Embryonic facial prominence (tissue), 1 donor: ENCODE measurements around the gene WBP1L.
"Not testable (repeated sequence)": the region's sequence is repeated elsewhere in the genome, so short reads cannot be mapped to it uniquely, and the experiment has no call there.

ENCODE experiments used
- DNase-seq: peaks from one replicate; pipeline ENCODE4 v3.0.0-alpha.2; 2016; ENCODE audit errors: extremely low spot score

Gene WBP1L

DNA sequence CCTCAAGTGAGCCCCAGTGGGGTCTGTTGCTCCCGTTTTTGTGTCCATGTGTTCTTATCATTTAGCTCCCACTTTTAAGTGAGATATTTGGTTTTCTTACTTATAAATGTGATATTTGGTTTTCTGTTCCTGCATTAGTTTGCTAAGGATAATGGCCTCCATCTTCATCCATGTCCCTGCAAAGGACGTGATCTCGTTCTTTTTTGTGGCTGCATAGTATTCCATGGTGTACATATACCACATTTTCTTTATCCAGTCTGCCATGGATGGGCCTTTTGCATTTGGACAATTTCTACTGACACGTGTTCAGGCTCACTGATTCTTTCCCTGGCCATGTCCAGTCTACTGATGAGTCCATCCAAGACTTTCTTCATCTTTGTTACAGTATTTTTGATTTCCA lies 19.8 kb upstream of the WBP1L start:
- DNase-seq = no peak

DNA sequence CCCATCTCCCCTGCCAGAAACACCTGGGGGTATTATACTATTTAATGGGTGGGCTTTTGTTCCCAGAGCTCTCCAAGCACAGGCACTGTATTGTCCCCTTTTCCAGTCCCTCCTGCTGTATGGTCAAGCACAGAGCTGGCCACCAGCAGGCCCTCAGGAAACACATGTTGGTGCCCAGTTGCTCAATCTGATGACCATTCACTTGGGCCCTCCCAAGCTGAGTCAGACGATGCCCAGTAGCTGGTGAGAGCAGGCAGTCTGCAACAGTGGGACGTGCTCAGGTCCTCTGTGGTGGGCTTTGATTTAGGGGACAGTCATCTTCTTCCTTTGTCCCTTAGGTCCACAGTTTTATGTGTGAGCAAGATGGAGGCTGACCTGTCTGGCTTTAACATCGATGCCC lies 17.5 kb upstream of the WBP1L start:
- no peak for DNase-seq

DNA sequence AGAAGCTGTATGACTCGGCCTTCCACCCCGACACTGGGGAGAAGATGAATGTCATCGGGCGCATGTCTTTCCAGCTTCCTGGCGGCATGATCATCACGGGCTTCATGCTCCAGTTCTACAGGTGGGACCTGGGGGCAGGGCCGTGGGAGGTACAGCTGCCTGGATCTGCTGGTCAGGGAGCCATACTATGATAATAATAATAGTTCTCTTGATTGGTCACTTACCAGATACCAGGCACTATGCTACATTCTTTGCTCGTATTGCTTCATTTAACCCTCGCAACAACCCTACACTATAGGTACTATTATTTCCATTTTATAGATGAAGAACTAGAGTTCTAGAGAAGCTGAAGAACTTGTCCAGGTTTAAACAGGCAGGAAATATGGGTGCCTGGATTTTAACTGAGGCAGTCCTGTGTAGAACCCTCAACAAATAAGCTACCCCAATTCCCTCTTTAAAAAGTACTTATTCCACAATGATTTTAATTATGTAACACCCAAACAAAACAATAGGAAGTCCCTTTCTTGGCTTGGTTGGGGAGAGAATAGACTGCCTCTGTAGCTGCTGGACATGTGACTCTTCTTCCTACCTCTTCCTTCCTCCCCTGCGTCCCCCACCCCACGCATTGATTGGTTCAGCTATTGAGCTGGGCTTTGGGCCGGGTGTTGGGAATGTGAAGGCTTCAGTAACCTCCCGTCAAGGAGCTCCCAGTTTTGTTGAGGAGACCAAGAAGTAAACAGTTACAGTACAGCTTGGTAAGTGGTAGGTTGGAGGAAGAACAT lies 16.5 kb upstream of the WBP1L start:
- no peak for DNase-seq

DNA sequence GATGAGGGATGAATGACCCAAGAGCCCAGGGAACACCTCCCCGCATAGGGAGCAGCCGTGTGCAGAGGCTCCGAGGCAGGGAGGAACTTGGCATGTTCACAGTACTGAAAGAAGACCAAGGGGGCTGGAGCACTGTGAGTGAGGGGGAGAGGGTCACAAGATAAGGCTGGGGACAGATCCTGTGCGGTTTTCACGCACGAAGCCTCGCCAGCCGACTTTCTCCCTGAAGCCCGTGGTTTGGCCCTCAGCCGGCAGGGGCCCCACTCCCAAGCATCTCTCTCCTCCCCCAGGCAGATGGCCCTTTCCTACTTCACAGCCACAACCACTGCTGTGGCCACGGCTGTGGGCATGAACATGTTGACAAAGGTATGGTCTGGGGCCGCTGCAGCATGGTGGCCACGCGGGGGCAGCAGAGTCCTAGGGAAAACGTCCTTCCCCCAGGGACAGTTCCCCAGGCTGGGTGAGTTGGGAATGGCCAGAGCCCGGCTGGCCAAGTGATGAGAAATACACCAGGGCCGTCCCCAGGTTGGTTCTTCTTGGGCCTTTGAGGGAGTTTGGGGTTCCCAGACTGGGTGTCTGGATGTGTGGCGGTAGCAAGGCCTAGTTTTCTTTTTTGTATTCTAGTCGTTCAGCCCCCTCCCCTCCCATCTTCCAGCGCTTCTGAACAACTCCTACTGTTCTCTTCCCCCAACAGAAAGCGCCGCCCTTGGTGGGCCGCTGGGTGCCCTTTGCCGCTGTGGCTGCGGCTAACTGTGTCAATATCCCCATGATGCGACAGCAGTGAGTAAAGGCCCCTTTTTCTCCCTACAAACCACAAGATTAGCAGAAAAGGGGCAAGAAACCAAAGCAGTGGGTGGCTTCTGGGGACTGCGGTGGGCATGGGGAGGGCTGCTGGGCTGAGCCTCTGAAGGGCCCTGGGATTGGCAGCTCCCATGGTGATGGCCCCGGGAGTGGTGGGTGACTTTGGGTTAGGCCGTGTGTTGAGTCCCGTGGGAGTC lies 14.4 kb upstream of the WBP1L start:
- DNase-seq = no peak

DNA sequence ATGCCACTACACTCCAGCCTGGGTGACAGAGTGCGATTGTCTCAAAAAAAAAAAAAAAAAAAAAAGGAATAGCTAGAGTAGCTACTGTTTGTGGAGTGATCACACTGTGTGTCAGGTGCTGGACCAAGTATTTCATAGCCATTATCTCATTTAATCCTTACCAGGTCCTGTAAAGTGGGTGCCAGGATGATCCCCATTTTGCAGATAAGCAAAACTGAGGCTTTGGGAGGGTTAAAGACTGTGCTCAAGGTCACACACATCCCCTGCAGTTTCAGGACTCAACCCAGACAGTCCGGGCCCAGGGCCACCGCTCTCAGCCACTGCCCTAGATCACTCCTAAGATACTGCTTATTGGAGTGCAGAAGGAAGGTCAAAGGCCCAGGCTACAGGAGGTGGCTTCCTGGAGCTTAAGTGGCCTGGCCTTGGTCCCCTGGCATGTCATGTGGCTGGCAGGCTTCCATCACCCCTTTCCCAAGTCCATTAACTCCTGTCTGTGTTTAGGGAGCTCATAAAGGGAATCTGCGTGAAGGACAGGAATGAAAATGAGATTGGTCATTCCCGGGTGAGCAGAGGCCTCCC lies 12.4 kb upstream of the WBP1L start:
- no peak for DNase-seq

DNA sequence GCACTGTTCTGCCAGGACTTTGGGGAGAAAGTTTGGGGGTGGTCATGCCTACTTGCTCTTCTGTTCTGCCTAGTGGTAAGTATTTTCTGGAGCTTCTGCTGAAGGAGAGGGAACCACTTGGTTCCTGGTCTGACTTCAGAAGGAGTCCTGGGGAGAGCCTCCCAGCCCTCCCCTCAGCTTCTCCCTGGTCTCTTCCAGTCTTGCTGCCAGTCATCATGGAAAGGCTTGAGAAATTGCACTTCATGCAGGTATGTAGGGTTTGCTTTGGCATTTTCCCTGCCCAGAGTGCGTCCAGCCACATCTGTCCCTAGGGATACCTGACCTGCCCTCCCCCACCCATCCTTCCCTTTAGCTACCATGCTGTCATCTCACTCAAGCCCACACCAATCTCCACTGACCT lies 11.1 kb upstream of the WBP1L start:
- DNase-seq = no peak

DNA sequence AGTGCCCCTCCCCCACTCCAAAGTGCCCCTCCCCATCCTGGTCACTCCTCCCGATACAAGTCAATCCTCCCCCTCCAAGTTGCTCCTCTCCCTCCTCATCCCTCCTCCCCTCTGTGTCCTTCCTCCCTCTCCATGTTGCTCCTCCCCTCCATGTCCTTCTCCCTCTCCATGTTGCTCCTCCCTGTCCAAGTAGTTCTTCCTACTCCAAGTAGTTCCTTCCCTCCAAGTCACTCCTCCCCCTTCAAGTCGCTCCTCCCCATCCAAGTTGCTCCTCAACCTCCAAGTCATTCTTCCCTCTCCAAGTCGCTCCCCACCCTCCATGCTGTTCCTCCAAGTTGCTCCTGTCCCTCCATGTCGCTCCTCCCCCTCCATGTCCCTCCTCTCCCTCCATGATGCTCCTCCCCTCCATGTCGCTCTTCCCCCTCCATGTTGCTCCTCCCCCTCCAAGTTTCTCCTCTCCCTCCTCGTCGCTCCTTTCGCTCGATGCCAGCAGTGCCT lies 8.6 kb upstream of the WBP1L start:
- no peak for DNase-seq

DNA sequence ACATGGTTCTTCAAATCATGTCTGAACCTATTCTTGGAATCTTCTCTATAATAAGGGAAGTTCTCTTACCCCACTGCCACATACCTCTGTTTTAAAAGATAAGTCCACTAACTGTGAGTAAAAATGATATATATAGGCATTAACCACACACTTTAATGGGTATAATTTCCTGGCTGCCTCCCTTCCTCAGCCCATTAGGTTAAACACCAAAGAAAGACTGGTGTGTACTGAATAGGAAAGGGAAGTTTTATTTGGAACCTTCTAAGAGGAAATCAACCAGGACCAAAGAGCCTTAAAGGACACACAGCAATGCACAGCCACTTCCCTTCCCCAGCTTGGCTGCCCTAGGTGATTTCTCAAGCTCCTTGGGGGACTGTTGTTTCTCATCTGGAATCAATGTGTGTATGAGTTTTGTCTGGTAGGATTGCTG lies 5.0 kb upstream of the WBP1L start:
- no peak for DNase-seq

DNA sequence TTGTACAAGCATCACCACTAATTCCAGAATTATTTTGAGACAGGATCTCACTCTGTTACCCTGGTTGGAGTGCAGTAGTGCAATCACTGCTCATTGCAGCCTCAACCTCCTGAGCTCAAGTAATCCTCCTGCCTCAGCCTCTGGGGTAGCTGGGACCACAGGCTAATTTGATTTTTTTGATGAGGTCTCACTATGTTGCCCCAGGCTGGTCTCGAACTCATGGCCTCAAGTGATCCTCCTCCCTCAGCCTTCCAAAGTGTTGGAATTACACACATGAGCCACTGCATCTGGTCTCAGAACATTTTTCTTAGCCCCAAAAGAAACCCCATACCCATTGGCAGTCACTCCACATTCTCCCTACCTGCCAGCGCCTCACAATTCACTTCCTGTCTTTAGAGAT lies 3.5 kb upstream of the WBP1L start:
- no peak for DNase-seq

DNA sequence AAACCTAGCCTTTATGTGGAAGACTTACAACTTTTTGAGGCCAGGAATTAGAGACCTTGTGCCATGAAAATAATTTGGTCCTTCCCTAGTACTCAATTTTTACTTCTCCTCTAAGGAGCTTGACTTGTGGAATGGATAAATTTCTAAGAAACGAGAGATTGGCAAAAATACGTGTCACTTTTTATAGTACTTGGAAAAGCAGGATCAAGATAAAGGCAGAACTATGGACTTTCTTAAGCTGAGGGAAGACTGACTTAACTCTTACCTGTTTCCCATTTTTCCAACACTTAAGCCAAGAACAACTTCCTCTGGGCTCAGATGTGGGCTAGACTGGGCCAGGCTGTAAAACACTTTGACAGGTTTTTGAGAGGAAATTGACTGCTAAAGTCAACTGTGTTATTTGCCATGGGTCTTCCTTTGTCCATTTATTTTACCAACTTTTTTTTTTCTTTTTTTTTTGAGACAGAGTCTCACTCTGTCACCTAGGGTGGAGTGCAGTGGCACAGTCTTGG lies 2.0 kb upstream of the WBP1L start:
- no peak for DNase-seq

DNA sequence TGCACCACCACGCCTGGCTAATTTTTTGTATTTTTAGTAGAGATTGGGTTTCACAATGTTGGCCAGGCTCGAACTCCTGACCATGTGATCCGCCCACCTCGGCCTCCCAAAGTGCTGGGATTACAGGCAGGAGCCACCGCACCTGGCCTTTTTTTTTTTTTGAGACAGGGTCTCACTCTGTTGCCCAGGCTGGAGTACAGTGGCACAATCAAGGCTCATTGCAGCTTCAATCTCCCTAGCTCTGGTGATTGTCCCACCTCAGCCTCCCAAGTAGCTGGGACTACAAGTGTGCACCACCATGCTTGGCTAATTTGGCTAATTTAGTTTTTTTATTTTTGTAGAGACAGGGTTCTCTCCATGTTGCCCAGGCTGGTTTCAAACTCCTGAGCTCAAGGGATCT lies 1.4 kb upstream of the WBP1L start:
- DNase-seq = not testable (repeated sequence)

DNA sequence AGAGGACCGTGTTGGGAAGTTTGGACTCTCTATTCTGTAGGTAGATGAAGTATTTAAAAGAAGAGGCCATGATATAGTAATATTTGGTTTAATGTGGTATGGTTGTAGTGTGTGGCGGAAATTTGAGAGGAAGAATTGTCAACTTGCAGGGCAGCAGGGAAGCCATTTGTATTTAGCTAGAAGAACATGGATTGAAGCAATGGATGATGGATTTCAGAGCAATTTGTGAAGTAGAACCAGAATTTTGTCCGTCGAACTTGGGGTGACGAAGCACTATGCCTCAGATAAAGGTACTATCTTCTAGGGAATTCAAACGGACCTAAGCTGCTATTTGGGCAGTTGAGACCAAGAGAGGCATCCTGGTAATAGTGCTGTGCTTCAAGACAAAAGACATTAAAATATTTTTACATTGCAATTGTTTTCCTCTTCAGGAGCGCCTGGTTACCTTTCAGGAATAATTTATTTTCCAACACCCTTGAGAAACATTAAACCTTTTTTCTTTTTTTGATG lies 615 bp upstream of the WBP1L start:
- no peak for DNase-seq

DNA sequence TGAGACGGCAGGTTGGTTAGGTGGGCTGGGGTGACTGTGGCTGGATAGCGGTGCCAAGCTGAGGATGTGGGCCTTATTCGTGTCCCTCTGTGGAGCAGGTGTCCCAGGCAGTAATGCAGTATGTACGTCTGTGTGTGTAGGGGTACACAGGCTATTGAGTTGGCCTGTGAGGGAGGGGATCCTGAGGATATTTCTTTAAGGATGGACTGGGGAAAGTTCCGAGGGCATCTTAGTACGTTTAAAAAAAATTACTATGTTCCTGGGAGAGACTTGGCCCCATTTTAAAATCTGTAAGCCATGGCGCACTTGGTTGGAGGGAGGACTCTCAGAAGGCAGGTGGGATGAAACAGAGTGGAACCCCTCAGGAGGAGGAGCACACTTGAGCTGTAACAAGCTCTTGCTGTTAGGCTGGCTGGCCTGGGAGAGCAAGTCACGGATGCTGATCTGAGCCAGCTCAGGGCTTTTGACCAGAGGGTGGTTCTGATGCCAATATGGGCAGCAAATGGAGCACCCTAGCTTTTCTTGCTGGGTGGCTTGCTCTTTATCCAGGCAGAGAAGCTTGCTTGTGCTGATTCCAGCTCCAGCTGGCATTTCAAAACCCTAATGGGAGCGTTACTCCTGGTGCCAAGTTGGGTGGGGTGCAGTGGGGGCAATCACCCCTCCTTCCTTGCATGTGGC lies 765 bp downstream of the WBP1L start:
- no peak for DNase-seq

DNA sequence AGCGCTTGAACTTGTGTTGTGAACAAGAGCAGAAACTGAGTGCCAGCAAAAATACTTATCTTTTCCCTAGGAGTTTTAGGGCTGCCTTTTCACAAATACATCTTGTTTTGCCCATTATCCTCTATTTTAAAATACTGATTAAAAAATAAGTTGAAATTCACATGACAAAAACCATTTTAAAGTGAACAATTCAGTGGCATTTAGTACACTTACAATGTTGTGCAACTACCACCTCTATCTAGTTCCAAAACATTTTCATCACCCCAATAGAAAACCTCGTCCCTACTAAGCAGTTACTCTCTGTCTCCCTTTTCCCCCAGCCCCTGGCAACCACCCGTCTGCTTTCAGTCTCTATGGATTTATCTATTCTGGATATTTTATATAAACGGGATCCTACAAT lies 1.4 kb downstream of the WBP1L start:
- DNase-seq = no peak

DNA sequence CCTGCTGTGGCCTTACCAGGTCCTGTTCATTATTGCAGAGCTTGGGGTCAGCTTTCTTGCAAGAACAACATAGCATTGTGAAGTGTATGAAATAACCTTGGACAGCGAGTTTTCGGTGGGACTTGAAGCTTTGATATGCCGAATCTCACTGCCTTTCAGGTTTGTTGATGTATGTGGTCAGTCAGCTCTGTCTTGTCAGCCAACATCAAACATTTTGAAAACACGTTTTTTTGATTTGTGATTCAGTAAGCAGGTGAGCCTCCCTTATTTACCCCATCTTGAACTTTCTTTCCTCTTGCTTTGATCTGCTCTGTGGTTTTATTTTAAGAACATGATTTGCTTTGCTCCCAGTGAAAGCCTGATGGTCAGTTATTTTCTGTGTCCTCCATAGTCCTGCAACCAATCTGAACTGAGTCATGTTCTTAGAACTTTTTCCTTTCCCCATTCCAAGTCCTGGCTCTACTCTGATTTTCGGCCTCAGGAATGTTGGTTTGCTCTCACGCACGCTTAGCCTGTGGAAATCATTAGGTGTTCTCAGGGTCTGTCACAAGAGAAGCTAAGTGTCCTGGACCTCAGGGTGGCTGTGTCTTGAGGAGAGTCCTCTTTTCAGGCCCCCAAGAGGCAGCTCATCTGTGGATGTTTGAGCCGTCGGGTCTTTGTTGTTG lies 8.7 kb downstream of the WBP1L start:
- no peak for DNase-seq

DNA sequence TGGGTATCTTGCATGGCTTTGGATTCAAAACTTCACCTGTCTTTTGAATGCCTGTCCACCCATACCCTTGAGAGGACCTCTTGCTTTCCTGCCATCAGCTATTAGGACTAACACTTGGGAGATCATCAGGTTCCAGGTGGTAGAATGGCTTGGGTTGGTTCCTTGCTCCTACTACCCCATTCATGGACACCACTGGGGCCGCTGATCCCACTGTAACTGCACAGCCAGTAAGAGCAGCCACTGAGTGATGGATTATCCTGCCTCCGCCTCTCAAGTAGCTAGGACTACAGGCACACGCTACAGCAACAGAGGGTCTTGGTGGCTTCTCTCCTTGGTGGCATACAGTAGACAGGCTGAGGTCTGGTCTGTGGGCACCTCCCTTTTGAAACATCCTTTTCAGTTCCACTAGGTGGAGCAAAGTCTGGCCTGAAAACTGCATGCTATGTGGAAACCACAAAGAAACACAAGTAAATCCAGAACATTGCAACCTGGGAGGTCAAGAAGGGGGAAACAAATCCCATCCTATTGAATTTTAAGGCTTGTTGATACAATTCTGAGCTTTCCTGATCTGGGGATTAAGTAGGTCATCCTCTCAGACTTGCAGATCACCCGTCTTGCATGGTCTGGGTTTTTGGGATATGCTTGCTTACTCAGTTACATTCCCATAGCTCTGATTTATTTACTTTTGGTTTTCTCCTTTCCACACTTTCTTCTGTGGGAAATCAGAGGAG lies 9.4 kb downstream of the WBP1L start:
- no peak for DNase-seq

DNA sequence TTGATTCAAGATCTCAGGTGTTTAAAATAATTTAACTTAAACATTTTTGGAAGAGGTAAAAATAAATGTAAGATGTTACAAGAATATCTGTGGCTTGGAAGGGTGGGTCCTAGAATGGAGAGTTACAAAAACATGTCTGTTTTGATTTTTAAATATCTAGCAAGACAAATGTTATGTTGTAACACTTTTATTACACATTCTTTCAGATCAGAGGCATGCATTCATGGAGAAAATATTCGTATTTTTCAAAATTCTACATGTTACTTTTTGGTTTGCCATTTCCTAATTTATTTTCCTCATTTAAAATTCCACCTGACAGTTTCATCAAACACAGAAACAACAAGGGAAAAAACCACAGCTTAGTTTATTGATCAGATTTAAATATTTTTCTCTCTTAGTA lies 10.0 kb downstream of the WBP1L start:
- DNase-seq = no peak

DNA sequence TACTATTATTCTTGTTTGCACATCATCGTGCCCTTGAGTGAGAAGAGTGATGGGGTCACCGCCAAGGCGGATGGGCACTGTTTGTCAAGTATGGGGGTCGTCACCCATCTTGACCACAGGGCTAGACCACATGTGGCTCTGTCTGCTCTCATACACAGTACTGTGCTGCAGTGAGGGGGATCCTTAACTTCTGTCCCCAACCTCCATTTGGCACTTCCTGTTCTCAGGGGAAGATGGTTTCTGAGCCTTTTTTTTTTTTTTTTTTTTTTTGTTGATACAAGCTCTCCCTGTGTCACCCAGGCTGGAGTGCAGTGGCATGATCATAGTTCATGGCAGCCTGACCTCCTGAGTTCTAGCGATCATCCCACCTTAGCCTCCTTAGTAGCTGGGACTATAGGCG lies 13.6 kb downstream of the WBP1L start:
- no peak for DNase-seq

DNA sequence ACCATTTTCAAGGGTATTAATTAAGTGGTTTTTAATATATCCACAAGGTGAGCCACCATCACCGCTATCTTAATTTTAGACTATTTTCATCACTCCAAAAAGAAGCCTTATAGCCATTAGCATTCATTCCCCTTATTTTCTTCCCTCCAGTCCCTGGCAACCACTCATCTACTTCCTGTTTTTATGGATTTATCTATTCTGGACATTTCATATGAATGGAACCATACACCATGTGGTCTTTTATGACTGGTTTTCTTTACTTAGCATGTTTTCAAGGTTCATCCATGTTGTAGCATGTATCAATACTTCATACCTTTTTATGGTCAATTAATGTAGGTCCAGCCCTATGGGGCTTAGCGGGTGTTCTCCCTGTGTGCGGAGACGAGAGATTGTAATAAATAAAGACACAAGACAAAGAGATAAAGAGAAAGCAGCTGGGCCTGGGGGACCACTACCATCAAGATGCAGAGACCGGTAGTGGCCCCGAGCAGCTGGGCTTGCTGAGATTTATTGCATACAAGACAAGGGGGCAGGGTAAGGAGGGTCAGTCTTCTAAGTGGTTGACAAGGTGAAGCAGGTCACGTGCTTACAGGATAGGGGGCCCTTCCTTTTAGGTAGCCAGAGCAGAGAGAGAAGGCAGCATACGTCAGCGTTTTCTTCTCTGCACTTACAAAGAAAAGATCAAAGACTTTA lies 14.6 kb downstream of the WBP1L start:
- no peak for DNase-seq

DNA sequence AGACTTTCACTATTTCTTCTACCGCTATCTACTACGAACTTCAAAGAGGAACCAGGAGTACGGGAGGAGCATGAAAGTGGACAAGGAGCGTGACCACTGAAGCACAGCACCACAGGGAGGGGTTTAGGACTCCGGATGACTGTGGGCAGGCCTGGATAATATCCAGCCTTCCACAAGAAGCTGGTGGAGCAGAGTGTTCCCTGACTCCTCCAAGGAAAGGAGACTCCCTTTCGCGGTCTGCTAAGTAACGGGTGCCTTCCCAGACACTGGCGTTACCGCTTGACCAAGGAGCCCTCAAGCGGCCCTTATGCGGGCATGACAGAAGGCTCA lies 15.2 kb downstream of the WBP1L start:
- DNase-seq = not testable (repeated sequence)
